Transverse colon (tissue), 4 donors: ENCODE data around the gene CADPS2.

ENCODE experiments used
- POLR2A ChIP-seq: fragments of 450-650 bp; IDR thresholded peaks from one replicate; pipeline ENCODE4 v1.6.1; 2016; ENCODE audit warnings: antibody characterized with exemption, mild to moderate bottlenecking, moderate library complexity
- POLR2AphosphoS5 ChIP-seq, 3 donors: sonication (generic); formaldehyde crosslinking; IDR thresholded peaks; one replicate each; pipeline ENCODE4 v1.6.1; 2016; ENCODE audit warnings: antibody characterized with exemption in 3 of 3
- TF ChIP-seq, protein P1 (sequence below), 5 experiments: fragments of 200-600 bp in 3 of 5; fragments of 450-650 bp in 2 of 5; sonication (generic) in 3 of 5; IDR thresholded peaks; 1 replicate in 2 of 5; 2 replicates in 3 of 5; pipeline ENCODE4 v1.5.1; 2016 to 2017; ENCODE audit warnings: antibody characterized with exemption in 5 of 5, inconsistent platforms in 3 of 5, mild to moderate bottlenecking in 2 of 5, moderate library complexity in 1 of 5

DNA sequence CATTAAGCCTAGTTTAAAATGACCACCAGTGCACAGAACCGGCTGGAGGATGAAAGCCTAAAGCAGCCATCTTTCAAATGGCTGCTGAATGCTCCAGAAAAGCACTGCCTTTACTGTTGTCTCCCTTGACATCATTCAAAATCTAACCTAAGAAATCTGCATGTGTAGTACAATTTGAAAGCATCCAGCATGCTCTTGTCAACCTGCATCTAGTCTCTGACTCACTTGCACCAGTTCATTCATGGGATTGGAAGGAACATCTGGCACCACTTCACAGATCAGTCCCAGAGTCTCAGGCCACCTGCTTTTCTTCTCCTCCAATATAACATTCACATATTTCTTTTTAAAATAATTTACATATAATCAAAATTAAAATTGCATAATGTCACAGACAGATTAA lies 263.6 kb downstream of the CADPS2 start:
- TF ChIP-seq, protein P1, sequence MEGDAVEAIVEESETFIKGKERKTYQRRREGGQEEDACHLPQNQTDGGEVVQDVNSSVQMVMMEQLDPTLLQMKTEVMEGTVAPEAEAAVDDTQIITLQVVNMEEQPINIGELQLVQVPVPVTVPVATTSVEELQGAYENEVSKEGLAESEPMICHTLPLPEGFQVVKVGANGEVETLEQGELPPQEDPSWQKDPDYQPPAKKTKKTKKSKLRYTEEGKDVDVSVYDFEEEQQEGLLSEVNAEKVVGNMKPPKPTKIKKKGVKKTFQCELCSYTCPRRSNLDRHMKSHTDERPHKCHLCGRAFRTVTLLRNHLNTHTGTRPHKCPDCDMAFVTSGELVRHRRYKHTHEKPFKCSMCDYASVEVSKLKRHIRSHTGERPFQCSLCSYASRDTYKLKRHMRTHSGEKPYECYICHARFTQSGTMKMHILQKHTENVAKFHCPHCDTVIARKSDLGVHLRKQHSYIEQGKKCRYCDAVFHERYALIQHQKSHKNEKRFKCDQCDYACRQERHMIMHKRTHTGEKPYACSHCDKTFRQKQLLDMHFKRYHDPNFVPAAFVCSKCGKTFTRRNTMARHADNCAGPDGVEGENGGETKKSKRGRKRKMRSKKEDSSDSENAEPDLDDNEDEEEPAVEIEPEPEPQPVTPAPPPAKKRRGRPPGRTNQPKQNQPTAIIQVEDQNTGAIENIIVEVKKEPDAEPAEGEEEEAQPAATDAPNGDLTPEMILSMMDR (IDR thresholded peaks at IDR 0.05): no peak
- no peak for TF ChIP-seq POLR2A
- TF ChIP-seq POLR2AphosphoS5 (IDR thresholded peaks at IDR 0.05): no peak
